PC-9 (cell line): ENCODE results near the gene SGCE. TPM values are rescaled to one million over a fixed set of nuclear protein-coding genes. Genes with fewer than 3 reads are reported as not detected.

Source experiments
- BruUV-seq: library from RNA; stranded (reverse); fragments of 400-500 nt; replicated peaks from 2 replicates; lab custom pipeline; 2021; lab: Mats Ljungman, UMichigan
- CTCF ChIA-PET: fragments of 300-600 bp; sonication (Branson Sonifier 250); formaldehyde crosslinking; loops from one replicate; lab custom pipeline; 2022; ENCODE audit warnings: antibody characterized with exemption; lab: Charles Lee
- POLR2A ChIA-PET: fragments of 300-600 bp; sonication (Branson Sonifier 250); formaldehyde crosslinking; loops from one replicate; lab custom pipeline; 2022; ENCODE audit warnings: antibody characterized with exemption; ENCODE audit not compliant: unreplicated experiment; lab: Charles Lee
- DNase-seq, 2 experiments: peaks; one replicate each; pipeline versions ENCODE4 v3.0.0 to v3.0.0-alpha.2; 2015 to 2022; ENCODE audit warnings: mixed read lengths in 1 of 2
- H2AFZ ChIP-seq: fragments of 200-600 bp; sonication (generic); 2 replicates; pipeline ENCODE4 v1.8.1; 2017; ENCODE audit warnings: antibody characterized with exemption
- H3F3A ChIP-seq: fragments of 200-600 bp; sonication (generic); 2 replicates; pipeline ENCODE4 v1.8.1; 2017; ENCODE audit warnings: antibody characterized with exemption, mild to moderate bottlenecking, low read depth; ENCODE audit not compliant: insufficient read depth
- H3K27ac ChIP-seq: fragments of 200-600 bp; sonication (generic); 2 replicates; pipeline ENCODE4 v1.6.1; 2016; ENCODE audit warnings: mixed run types
- H3K27me3 ChIP-seq: fragments of 200-600 bp; sonication (generic); 2 replicates; pipeline ENCODE4 v1.6.1; 2016; ENCODE audit warnings: low read depth, mixed run types; ENCODE audit not compliant: insufficient read depth
- H3K36me3 ChIP-seq: fragments of 200-600 bp; sonication (generic); 2 replicates; pipeline ENCODE4 v1.6.1; 2016; ENCODE audit warnings: low read depth, mixed run types
- H3K4me1 ChIP-seq: fragments of 200-600 bp; sonication (generic); replicated peaks from 2 replicates; pipeline ENCODE4 v1.6.1; 2016; ENCODE audit warnings: mixed run types; ENCODE audit not compliant: insufficient read depth
- H3K4me2 ChIP-seq: fragments of 200-600 bp; sonication (generic); 2 replicates; pipeline ENCODE4 v1.6.1; 2017; ENCODE audit warnings: mixed run types
- H3K4me3 ChIP-seq: fragments of 200-600 bp; sonication (generic); 2 replicates; pipeline ENCODE4 v1.6.1; 2016; ENCODE audit warnings: mixed run types
- H3K79me2 ChIP-seq: fragments of 200-600 bp; sonication (generic); 2 replicates; pipeline ENCODE4 v1.6.1; 2017; ENCODE audit warnings: low read depth, mixed run types
- H3K9me2 ChIP-seq: fragments of 200-600 bp; sonication (generic); 2 replicates; pipeline ENCODE4 v1.8.1; 2017; ENCODE audit warnings: mild to moderate bottlenecking; ENCODE audit not compliant: insufficient read depth
- H3K9me3 ChIP-seq: fragments of 200-600 bp; sonication (generic); 2 replicates; pipeline ENCODE4 v1.8.1; 2016; ENCODE audit warnings: low read depth; ENCODE audit not compliant: insufficient read depth
- H4K20me1 ChIP-seq: fragments of 200-600 bp; sonication (generic); 2 replicates; pipeline ENCODE4 v1.8.1; 2017; ENCODE audit not compliant: insufficient read depth
- CTCF ChIP-seq: fragments of 200-600 bp; sonication (generic); conservative IDR thresholded peaks from 2 replicates; pipeline ENCODE4 v1.6.1; 2017; ENCODE audit warnings: mixed run types, antibody characterized with exemption, mild to moderate bottlenecking, moderate library complexity
- EZH2 ChIP-seq: fragments of 200-600 bp; sonication (generic); IDR thresholded peaks from 2 replicates; pipeline ENCODE4 v1.8.0; 2017; ENCODE audit warnings: antibody characterized with exemption, low read depth
- intact Hi-C: fragments of 100-400 bp; cut with micrococcal nuclease; formaldehyde crosslinking; loops from one replicate; pipeline ENCODE4 v1.10.0; 2022; ENCODE audit not compliant: unreplicated experiment
- total RNA-seq: library from RNA; stranded (reverse); gene quantifications from 2 replicates; pipeline ENCODE4 v1.2.3, GENCODE V29; 2021

Gene SGCE
- total RNA-seq, 1 experiment from 2014 or later, result 37.7 TPM

- no peaks in the 10 kb centered on the region for H3F3A ChIP-seq
- no peak for DNase-seq
- TF ChIP-seq CTCF (no peak), EZH2 (no peak)
- H3K27me3 ChIP-seq, result no peaks in the 10 kb centered on the region
- H3K4me3 ChIP-seq, result no peak overlapping the region
- intact Hi-C loops, result loop anchor here (5.0 kb wide), 1 partner anchor 264 kb away; the partner anchor contains the start of gene PPP1R9A
- POLR2A ChIA-PET, result no interaction called here
- CTCF ChIA-PET, result no interaction called here
- no peak overlapping the region for H3K27ac ChIP-seq
- H4K20me1 ChIP-seq, result no peaks in the 10 kb centered on the region
- H3K4me1 ChIP-seq, result no peaks in the 10 kb centered on the region; the same call in 1 of the 2 replicates
- no peak overlapping the region for H3K4me2 ChIP-seq
- H3K79me2 ChIP-seq, result no peaks in the 10 kb centered on the region
- no TSS peak for BruUV-seq
- H3K9me3 ChIP-seq, result no peaks in the 10 kb centered on the region
- H3K9me2 ChIP-seq, result no peaks in the 10 kb centered on the region
- no peaks in the 10 kb centered on the region for H3K36me3 ChIP-seq
- no peak overlapping the region for H2AFZ ChIP-seq
Measured at GRCh38 chr7:94642838-94643653, 12.9 kb downstream of the SGCE start.

GRCh38 chr7:94639384-94639783, 16.5 kb downstream of the SGCE start:
- H3K36me3 ChIP-seq, result no peaks in the 10 kb centered on the region
- intact Hi-C loops, result no loop called here
- H4K20me1 ChIP-seq, result no peaks in the 10 kb centered on the region
- H3K27ac ChIP-seq, result no peak overlapping the region
- no peaks in the 10 kb centered on the region for H3K27me3 ChIP-seq
- no peaks in the 10 kb centered on the region for H3K9me2 ChIP-seq
- no peak overlapping the region for H3K4me2 ChIP-seq
- H3K9me3 ChIP-seq, result no peaks in the 10 kb centered on the region
- no peaks in the 10 kb centered on the region for H3F3A ChIP-seq
- CTCF ChIA-PET, result no interaction called here
- no TSS peak for BruUV-seq
- H3K4me3 ChIP-seq, result no peak overlapping the region
- H3K4me1 ChIP-seq, result no peaks in the 10 kb centered on the region; the same call in 1 of the 2 replicates
- no peak overlapping the region for H2AFZ ChIP-seq
- no peak for DNase-seq
- no peaks in the 10 kb centered on the region for H3K79me2 ChIP-seq
- TF ChIP-seq CTCF, result no peak
- POLR2A ChIA-PET, result no interaction called here

- H3K79me2 ChIP-seq, result no peaks in the 10 kb centered on the region
- peaks cover 5% of the 10 kb centered on the region; the same call in 1 of the 2 replicates for H3K4me1 ChIP-seq
- no peak for DNase-seq
- BruUV-seq, result no TSS peak
- H3K27me3 ChIP-seq, result no peaks in the 10 kb centered on the region
- no peaks in the 10 kb centered on the region for H4K20me1 ChIP-seq
- CTCF ChIA-PET, result no interaction called here
- no peaks in the 10 kb centered on the region for H3K36me3 ChIP-seq
- TF ChIP-seq EZH2, result no peak
- no peak for TF ChIP-seq CTCF
- H3K9me2 ChIP-seq, result no peaks in the 10 kb centered on the region
- no peak overlapping the region for H3K27ac ChIP-seq
- no peaks in the 10 kb centered on the region for H3K9me3 ChIP-seq
- intact Hi-C loops, result no loop called here
- no peak overlapping the region for H3K4me3 ChIP-seq
- POLR2A ChIA-PET, result interaction anchor here (0.6 kb wide), 1 partner anchor 57 kb away, joined by 3 read pairs; no protein-coding TSS in a partner anchor
- no peaks in the 10 kb centered on the region for H3F3A ChIP-seq
- no peak overlapping the region for H2AFZ ChIP-seq
- H3K4me2 ChIP-seq, result no peak overlapping the region
Measured at GRCh38 chr7:94635687-94636086, 20.2 kb downstream of the SGCE start.
